HG03442 (cell line): Measurements from ENCODE around the gene USP43.

Source experiments
- ATAC-seq: cut with Tn5 transposase; IDR thresholded peaks from one replicate; pipeline ENCODE4 v1.9.1; 2021; ENCODE audit warnings: mild to moderate bottlenecking, moderate library complexity; ENCODE audit not compliant: unreplicated experiment

Gene USP43

GRCh38 chr17:9771465-9771864 lies 126.1 kb downstream of the USP43 start:
- ATAC-seq: no peak

DNA sequence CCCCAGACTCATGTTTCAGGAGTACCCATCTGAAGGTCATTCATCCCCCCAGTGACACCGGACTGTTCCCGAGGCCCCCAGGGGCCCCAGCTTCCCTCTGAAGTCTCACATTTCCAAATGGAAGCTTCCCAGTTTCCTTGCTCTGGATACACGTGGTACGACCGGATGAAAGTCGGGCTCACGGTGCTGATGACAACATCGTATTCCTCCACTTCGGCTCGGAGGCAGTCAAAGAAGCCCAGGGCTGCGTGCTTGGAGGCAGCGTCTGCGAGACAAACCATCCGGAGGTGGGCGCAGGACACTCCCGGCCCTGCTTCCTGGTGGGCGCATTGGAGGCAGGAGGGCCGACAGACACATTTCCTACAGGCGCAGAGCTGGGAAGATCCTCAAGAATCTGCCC lies 127.3 kb downstream of the USP43 start:
- no peak for ATAC-seq

- ATAC-seq: no peak
Observed at GRCh38 chr17:9776911-9777310, 131.6 kb downstream of the USP43 start.
